Adrenal gland (tissue), 12 donors: Measurements from ENCODE around the gene RAB3B. TPM values are rescaled to one million over a fixed set of nuclear protein-coding genes. Genes with fewer than 3 reads are reported as not detected.

ENCODE experiments used
- DNase-seq, 7 donors: peaks; one replicate each; pipeline ENCODE4 v3.0.0-alpha.2; 2019 to 2020
- H3K27ac ChIP-seq, 5 donors: fragments of 200-600 bp; sonication (generic) in 4 of 5; 1 replicate in 3 of 5; 2 replicates in 2 of 5; pipeline versions ENCODE4 v1.5.1 to v1.8.0; 2016 to 2020; ENCODE audit warnings: mild to moderate bottlenecking in 1 of 5
- H3K27me3 ChIP-seq: fragments of 200-600 bp; 2 replicates; pipeline ENCODE4 v1.8.0; 2021
- H3K36me3 ChIP-seq, 2 donors: fragments of 200-600 bp; replicated peaks in 1 of 2; 1 replicate in 1 of 2; 2 replicates in 1 of 2; pipeline versions ENCODE4 v1.5.1 to v1.8.0; 2018 to 2022
- H3K4me1 ChIP-seq, 2 donors: fragments of 200-600 bp; replicated peaks in 1 of 2; 1 replicate in 1 of 2; 2 replicates in 1 of 2; pipeline versions ENCODE4 v1.5.1 to v1.8.0; 2018 to 2021
- H3K4me3 ChIP-seq, 4 donors: fragments of 200-600 bp; sonication (generic) in 3 of 4; one replicate each; pipeline ENCODE4 v1.5.1; 2016 to 2018
- H3K9me3 ChIP-seq, 3 donors: fragments of 200-600 bp; sonication (generic) in 1 of 3; replicated peaks in 1 of 3; 1 replicate in 2 of 3; 2 replicates in 1 of 3; pipeline versions ENCODE4 v1.5.1 to v1.8.0; 2016 to 2021
- POLR2A ChIP-seq, 2 donors: fragments of 450-650 bp; IDR thresholded peaks; one replicate each; pipeline ENCODE4 v1.6.1; 2017; ENCODE audit warnings: antibody characterized with exemption in 2 of 2, mild to moderate bottlenecking in 2 of 2, moderate library complexity in 1 of 2
- WGBS, 4 donors: extraction: QIAGEN DNeasy Blood & Tissue Kit in 2 of 4; methylation state at CpG; one replicate each; pipeline versions ENCODE4 v1.1.5 to v1.1.7; 2013 to 2017; 5-methylcytosine and 5-hydroxymethylcytosine counted together
- intact Hi-C, 2 donors: fragments of 100-400 bp; cut with DNase I; formaldehyde crosslinking; loops; one replicate each; pipeline versions ENCODE4 v1.14.1 to v1.15.0; 2022 to 2023
- polyA plus RNA-seq, 3 donors: library from polyadenylated mRNA; stranded (reverse); fragments of 200-250 nt in 2 of 3; fragments of 350-450 nt in 1 of 3; fragmentation: Illumina TruSeq in 1 of 3; extraction: RNeasy Lipid Tissue Mini Kit (QIAGEN cat#74804) in 1 of 3; gene quantifications; one replicate each; pipeline ENCODE4 v1.2.3, GENCODE V29; 2013 to 2014
- total RNA-seq, 9 donors: library from RNA; depleted of rRNA in 4 of 9; stranded (reverse); fragments of >200 nt in 4 of 9; fragments of 120-200 nt in 1 of 9; fragmentation: NEBNext Ultra II Directional in 1 of 9; extraction: Animal tissue kit (Norgen Biotek cat#: 25700) in 1 of 9; gene quantifications; one replicate each; pipeline versions ENCODE4 v1.1.0 to v1.2.4, GENCODE V29; 2013 to 2023
- TF ChIP-seq, protein P1 (sequence below), 6 experiments: fragments of 450-650 bp in 4 of 6; fragments of 200-600 bp in 2 of 6; sonication (generic) in 1 of 6; IDR thresholded peaks; 1 replicate in 5 of 6; 2 replicates in 1 of 6; pipeline versions ENCODE4 v1.5.1 to v1.8.0; 2016 to 2021; ENCODE audit warnings: antibody characterized with exemption in 6 of 6, mild to moderate bottlenecking in 2 of 6, moderate library complexity in 1 of 6
- donor health status: healthy with polysubstance abuse.
- donor health status: Bipolar disorder and iron deficiency.
- donor health status: DM: yes; HTN: yes; CAD: no.
- donor health status: DM: no; HTN: no; CAD: no.
- donor health status: DM: no; HTN: no; CAD: no.
- donor health status: DM: yes; HTN: yes; CAD: no.

The RAB3B gene
- total and polyA plus RNA-seq, 12 donors, result 0.20 to 9.2 (median 2.1) TPM

DNA sequence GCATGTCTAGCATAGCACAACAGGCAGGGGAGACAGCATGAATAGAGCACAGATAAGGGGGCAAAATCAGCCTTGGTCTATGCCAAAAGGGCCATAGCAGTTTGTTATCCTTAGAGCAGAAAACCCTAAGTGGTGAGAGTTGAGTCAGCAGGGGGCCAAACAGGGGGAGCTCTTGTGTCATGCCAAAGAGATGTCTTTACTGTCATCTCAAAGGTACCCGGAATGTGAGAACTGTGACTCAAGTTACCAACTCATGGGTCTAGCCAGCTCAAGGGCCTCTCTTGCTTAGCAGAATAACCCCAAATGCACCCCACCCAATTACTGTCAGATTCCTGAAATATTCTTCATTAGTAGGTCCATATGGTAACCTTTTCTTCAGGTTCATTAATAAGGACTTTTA lies 66.0 kb downstream of the RAB3B start:
- H3K27ac ChIP-seq, result no peak overlapping the region
- DNase-seq, result no peak
- no peaks in the 10 kb centered on the region for H3K4me1 ChIP-seq
- H3K27me3 ChIP-seq, result no peaks in the 10 kb centered on the region
- intact Hi-C loops, result no loop called here
- TF ChIP-seq, protein P1, sequence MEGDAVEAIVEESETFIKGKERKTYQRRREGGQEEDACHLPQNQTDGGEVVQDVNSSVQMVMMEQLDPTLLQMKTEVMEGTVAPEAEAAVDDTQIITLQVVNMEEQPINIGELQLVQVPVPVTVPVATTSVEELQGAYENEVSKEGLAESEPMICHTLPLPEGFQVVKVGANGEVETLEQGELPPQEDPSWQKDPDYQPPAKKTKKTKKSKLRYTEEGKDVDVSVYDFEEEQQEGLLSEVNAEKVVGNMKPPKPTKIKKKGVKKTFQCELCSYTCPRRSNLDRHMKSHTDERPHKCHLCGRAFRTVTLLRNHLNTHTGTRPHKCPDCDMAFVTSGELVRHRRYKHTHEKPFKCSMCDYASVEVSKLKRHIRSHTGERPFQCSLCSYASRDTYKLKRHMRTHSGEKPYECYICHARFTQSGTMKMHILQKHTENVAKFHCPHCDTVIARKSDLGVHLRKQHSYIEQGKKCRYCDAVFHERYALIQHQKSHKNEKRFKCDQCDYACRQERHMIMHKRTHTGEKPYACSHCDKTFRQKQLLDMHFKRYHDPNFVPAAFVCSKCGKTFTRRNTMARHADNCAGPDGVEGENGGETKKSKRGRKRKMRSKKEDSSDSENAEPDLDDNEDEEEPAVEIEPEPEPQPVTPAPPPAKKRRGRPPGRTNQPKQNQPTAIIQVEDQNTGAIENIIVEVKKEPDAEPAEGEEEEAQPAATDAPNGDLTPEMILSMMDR (IDR thresholded peaks at IDR 0.05), result no peak
- no peak for TF ChIP-seq POLR2A (IDR thresholded peaks at IDR 0.05)
- no peak overlapping the region for H3K4me3 ChIP-seq
- WGBS, 4 donors, result 75 to 88% (median 84%) methylated on average over 1 of the region's 1 CpG
- H3K9me3 ChIP-seq, result no peaks in the 10 kb centered on the region
- H3K36me3 ChIP-seq, result no peaks in the 10 kb centered on the region

DNA sequence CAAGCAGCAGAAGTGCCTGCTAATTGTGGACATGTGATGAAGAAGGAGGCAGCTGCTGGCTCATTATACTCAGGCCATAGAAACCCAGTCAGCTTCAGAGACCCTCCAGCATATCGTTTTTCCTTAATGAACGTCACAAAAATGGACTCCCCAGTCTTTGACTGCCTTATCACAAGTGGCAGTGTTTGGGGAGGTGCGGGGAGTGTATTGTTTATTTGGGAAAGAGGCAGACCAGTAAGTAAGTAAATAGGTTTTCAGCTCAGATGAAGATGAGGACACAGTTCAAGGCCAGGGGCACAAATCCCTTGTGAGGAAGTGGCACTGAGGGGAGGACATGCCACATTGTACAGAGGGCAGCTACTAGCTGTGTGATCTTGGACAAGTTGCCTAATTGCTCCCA lies 68.5 kb downstream of the RAB3B start:
- intact Hi-C loops, result no loop called here
- Histone ChIP-seq H3K27me3 (no peaks in the 10 kb centered on the region), H3K27ac (no peak overlapping the region), H3K36me3 (no peaks in the 10 kb centered on the region), H3K4me1 (no peaks in the 10 kb centered on the region), H3K9me3 (no peaks in the 10 kb centered on the region), H3K4me3 (no peak overlapping the region)
- TF ChIP-seq, protein P1 (IDR thresholded peaks at IDR 0.05), result no peak
- TF ChIP-seq POLR2A (IDR thresholded peaks at IDR 0.05), result no peak
- WGBS, 4 donors, result 72 to 81% (median 77%) methylated on average over 3 of the region's 3 CpGs
- no peak for DNase-seq

DNA sequence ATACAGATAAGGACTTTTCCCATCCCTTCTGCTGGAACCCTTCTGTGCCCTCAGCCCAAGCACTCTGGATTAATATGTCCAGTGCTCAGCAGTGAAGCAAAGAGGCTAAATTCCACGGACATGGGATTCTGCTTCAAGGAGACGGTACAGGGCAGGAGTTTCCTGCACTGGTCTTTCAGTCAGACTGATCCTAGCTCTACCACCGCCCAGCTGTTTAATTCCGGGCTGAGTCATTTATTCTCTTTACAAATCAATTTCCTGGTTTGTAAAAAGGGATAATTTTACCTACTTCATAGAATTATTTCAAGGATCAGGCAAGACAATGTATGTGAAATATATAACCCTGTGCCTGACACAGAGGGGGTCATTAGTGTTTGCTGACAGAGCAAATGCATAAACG lies 70.4 kb downstream of the RAB3B start:
- no peak for DNase-seq
- Histone ChIP-seq H3K27me3 (no peaks in the 10 kb centered on the region), H3K9me3 (no peaks in the 10 kb centered on the region), H3K36me3 (no peaks in the 10 kb centered on the region), H3K27ac (no peak overlapping the region), H3K4me3 (no peak overlapping the region), H3K4me1 (no peaks in the 10 kb centered on the region)
- intact Hi-C loops, result no loop called here
- TF ChIP-seq, protein P1 (IDR thresholded peaks at IDR 0.05), result no peak
- TF ChIP-seq POLR2A (IDR thresholded peaks at IDR 0.05), result no peak
- WGBS, 4 donors, result 73 to 87% (median 79%) methylated on average over 5 of the region's 5 CpGs

DNA sequence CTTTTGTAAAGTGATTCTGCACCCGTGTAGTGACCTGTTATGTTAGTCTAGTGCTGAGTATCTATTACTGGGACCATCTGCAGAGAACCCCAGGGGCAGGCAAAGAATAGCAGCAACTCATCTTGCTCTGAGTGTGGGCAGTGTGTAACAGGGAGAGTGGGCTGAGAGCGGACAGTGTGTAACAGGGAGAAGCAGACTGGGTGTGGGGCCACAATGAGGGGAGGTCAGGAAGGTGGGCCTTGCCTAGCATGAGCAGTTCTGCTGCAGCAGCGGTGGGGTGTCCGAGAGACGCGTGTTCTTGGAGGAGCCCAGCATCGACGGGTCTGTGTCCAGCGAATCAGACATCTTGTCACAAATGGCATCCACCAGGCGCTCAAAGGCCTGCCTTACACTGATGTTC lies 70.8 kb downstream of the RAB3B start:
- WGBS, 4 donors, result 89 to 91% (median 90%) methylated on average over 10 of the region's 10 CpGs
- intact Hi-C loops, result no loop called here
- no peaks in the 10 kb centered on the region for H3K27me3 ChIP-seq

More for the DNA sequence above, 70.8 kb downstream of the RAB3B start:
- no peak for TF ChIP-seq POLR2A (IDR thresholded peaks at IDR 0.05)
- TF ChIP-seq, protein P1 (IDR thresholded peaks at IDR 0.05), result no peak
- no peak overlapping the region for H3K4me3 ChIP-seq
- H3K4me1 ChIP-seq, result no peaks in the 10 kb centered on the region
- H3K27ac ChIP-seq, result no peak overlapping the region
- no peaks in the 10 kb centered on the region for H3K36me3 ChIP-seq
- no peaks in the 10 kb centered on the region for H3K9me3 ChIP-seq
- DNase-seq, result no peak
